Spinal cord (tissue), 10 donors: ENCODE measurements around the gene FFAR3. TPM values are rescaled to one million over a fixed set of nuclear protein-coding genes. Genes with fewer than 3 reads are reported as not detected.

ENCODE experiments used
- DNase-seq, 6 donors: peaks; one replicate each; pipeline versions ENCODE4 v3.0.0 to v3.0.0-alpha.2; 2013 to 2015; ENCODE audit warnings: low spot score in 6 of 6, low read depth in 4 of 6
- H3K27ac ChIP-seq: one replicate; pipeline ENCODE4 v1.5.1; 2013; ENCODE audit warnings: low read depth, low read length, control low read depth
- H3K27me3 ChIP-seq: one replicate; pipeline ENCODE4 v1.6.1; 2013; ENCODE audit warnings: low read length; ENCODE audit not compliant: control insufficient read depth, insufficient read depth
- H3K36me3 ChIP-seq: one replicate; pipeline ENCODE4 v1.6.1; 2013; ENCODE audit warnings: low read length; ENCODE audit not compliant: control insufficient read depth, insufficient read depth
- H3K4me1 ChIP-seq: one replicate; pipeline ENCODE4 v1.6.1; 2013; ENCODE audit warnings: low read length; ENCODE audit not compliant: control insufficient read depth, insufficient read depth
- H3K4me3 ChIP-seq: one replicate; pipeline ENCODE4 v1.5.1; 2013; ENCODE audit warnings: low read depth, low read length, control low read depth
- H3K9me3 ChIP-seq: one replicate; pipeline ENCODE4 v1.6.1; 2013; ENCODE audit warnings: low read length; ENCODE audit not compliant: control insufficient read depth, insufficient read depth
- WGBS: methylation state at CpG from one replicate; pipeline ENCODE4 v1.1.5; 2013; ENCODE audit warnings: missing lambda C conversion rate; ENCODE audit not compliant: insufficient coverage; 5-methylcytosine and 5-hydroxymethylcytosine counted together
- polyA plus RNA-seq, 2 donors: library from polyadenylated mRNA; unstranded; fragments of 120-200 nt; gene quantifications; one replicate each; pipeline ENCODE4 v1.2.1, GENCODE V29; 2013; ENCODE audit not compliant: insufficient read length in 2 of 2
- total RNA-seq, 2 donors: library from RNA; depleted of rRNA in 1 of 2; stranded (reverse); fragments of 120-200 nt in 1 of 2; fragments of >200 nt in 1 of 2; gene quantifications; one replicate each; pipeline versions ENCODE4 v1.2.3 to v1.2.4, GENCODE V29; 2013 to 2014
- donor health status: healthy.

Gene FFAR3
- total and polyA plus RNA-seq, 4 donors: 0.10 to 0.11 TPM; not detected in 2

- Histone ChIP-seq H3K27ac (no peak overlapping the region), H3K4me3 (no peak overlapping the region), H3K27me3 (no peaks in the 10 kb centered on the region), H3K9me3 (no peaks in the 10 kb centered on the region), H3K36me3 (no peaks in the 10 kb centered on the region), H3K4me1 (no peaks in the 10 kb centered on the region)
- 91% methylated on average over 10 of the region's 11 CpGs for WGBS
- DNase-seq: no peak
These were observed 17.8 kb upstream of the FFAR3 start for GRCh38 chr19:35340431-35340830.

DNA sequence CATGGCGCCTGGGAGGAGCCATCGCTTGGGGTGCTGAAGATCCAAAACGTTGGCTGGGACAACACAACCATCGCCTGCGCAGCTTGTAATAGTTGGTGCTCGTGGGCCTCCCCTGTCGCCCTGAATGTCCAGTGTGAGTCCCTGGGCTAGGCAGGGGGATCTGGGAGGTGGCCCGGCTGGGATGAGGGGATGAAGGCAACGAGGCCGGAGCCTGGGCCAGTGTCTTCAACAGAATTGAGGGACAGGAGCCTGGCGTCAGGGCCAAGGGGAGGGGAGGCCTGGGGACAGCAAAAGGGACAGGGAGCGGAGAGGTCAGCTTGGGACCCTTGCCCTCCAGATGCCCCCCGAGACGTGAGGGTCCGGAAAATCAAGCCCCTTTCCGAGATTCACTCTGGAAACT is 17.3 kb upstream of the FFAR3 start:
- Histone ChIP-seq H3K4me3 (no peak overlapping the region), H3K4me1 (no peaks in the 10 kb centered on the region), H3K9me3 (no peaks in the 10 kb centered on the region), H3K27ac (no peak overlapping the region), H3K27me3 (no peaks in the 10 kb centered on the region), H3K36me3 (no peaks in the 10 kb centered on the region)
- WGBS: 86% methylated on average over 16 of the region's 16 CpGs
- DNase-seq: no peak

- 94% methylated on average over 6 of the region's 14 CpGs for WGBS
- Histone ChIP-seq H3K27ac (no peak overlapping the region), H3K9me3 (no peaks in the 10 kb centered on the region), H3K36me3 (no peaks in the 10 kb centered on the region), H3K27me3 (no peaks in the 10 kb centered on the region), H3K4me1 (no peaks in the 10 kb centered on the region), H3K4me3 (no peak overlapping the region)
- DNase-seq: no peak
These were observed 16.6 kb upstream of the FFAR3 start for GRCh38 chr19:35341565-35342225.

GRCh38 chr19:35342430-35342829 is 15.8 kb upstream of the FFAR3 start:
- Histone ChIP-seq H3K27ac (no peak overlapping the region), H3K4me3 (no peak overlapping the region), H3K4me1 (no peaks in the 10 kb centered on the region), H3K27me3 (no peaks in the 10 kb centered on the region), H3K9me3 (no peaks in the 10 kb centered on the region), H3K36me3 (no peaks in the 10 kb centered on the region)
- WGBS: 59% methylated on average over 5 of the region's 5 CpGs
- DNase-seq: no peak

DNA sequence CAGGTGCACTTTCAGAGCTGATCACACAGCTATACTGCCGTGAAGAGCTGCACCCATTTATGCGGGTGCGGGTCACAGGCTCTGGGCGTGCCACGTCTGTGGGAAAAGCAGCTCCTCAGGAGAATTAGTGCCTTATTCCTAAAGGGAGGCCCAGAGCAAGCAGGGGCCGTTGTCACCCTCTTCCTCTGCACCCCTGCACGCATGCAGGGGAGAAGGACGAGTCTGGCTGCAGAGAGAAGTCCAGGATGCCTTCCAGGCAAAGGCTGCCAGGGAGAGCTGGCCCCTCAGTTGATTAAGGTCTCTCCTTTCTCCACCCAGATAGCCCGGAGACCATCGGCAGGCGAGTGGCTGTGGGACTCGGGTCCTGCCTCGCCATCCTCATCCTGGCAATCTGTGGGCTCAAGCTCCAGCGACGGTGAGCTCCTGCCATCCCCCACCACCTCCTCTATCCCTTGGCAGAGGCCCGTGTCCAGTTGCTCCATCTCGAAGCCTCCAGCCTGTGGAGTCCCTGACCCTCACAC is 13.7 kb upstream of the FFAR3 start:
- H3K4me1 ChIP-seq: no peaks in the 10 kb centered on the region
- H3K27ac ChIP-seq: no peak overlapping the region
- H3K36me3 ChIP-seq: no peaks in the 10 kb centered on the region
- WGBS: 84% methylated on average over 16 of the region's 17 CpGs
- no peaks in the 10 kb centered on the region for H3K27me3 ChIP-seq
- peak in 1 of 6 donors; percentile 0 for DNase-seq
- H3K4me3 ChIP-seq: no peak overlapping the region
- no peaks in the 10 kb centered on the region for H3K9me3 ChIP-seq

DNA sequence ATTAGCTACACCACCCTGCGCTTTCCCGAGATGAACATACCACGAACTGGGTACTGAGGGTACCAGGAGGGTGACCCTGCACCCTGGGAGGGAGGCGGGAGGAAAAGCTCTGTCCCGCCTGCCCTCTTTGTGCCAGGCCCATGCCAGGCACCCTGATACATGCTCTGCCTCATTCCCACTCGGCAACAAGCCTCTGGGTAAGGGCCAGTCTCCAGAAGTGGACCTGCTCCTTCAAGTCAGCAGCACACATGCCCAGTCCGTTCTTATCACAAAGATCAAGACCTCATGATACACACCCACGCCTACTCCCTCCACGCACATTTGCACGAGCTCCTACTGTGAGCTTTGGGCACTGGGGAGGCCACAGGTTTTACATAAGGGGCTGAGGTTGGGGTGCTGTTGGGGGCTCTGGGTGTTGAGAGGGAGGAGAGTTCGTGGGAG is 12.6 kb upstream of the FFAR3 start:
- H3K27me3 ChIP-seq: no peaks in the 10 kb centered on the region
- DNase-seq: peak in 1 of 6 donors; percentile 0
- H3K4me1 ChIP-seq: no peaks in the 10 kb centered on the region
- H3K36me3 ChIP-seq: no peaks in the 10 kb centered on the region
- 88% methylated on average over 10 of the region's 11 CpGs for WGBS
- H3K4me3 ChIP-seq: no peak overlapping the region
- no peak overlapping the region for H3K27ac ChIP-seq
- no peaks in the 10 kb centered on the region for H3K9me3 ChIP-seq

DNA sequence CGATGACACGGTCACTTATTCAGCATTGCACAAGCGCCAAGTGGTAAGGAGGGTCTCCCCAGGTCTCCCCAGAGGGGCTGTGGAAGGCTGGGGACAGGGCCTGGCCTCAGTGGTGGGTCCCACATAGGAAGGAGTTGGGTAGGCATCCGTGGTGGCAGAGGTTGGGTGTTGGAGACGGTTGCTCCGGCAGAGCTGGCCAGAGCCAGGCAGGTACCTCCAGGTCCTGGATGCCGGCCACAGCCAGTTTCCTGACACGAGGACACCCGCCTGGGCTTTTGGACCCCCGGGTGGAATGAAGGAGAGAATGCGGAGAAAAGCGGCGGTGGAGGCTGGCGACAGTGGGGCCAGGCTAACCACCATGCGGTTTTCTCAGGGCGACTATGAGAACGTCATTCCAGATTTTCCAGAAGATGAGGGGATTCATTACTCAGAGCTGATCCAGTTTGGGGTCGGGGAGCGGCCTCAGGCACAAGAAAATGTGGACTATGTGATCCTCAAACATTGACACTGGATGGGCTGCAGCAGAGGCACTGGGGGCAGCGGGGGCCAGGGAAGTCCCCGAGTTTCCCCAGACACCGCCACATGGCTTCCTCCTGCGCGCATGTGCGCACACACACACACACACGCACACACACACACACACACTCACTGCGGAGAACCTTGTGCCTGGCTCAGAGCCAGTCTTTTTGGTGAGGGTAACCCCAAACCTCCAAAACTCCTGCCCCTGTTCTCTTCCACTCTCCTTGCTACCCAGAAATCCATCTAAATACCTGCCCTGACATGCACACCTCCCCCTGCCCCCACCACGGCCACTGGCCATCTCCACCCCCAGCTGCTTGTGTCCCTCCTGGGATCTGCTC is 11.8 kb upstream of the FFAR3 start:
- no peaks in the 10 kb centered on the region for H3K9me3 ChIP-seq
- H3K27me3 ChIP-seq: no peaks in the 10 kb centered on the region
- no peak overlapping the region for H3K4me3 ChIP-seq
- WGBS: 82% methylated on average over 28 of the region's 28 CpGs
- no peak overlapping the region for H3K27ac ChIP-seq
- DNase-seq: peak in 1 of 6 donors; percentile 0
- no peaks in the 10 kb centered on the region for H3K4me1 ChIP-seq
- no peaks in the 10 kb centered on the region for H3K36me3 ChIP-seq

GRCh38 chr19:35347171-35347929 is 10.9 kb upstream of the FFAR3 start, which contains the start of gene FFAR1:
Gene FFAR1, plus strand, starts transcription at chr19:35347902. Its CDS starts 3,650 bp downstream, at chr19:35351552.
- peak in 1 of 6 donors; percentile 0 for DNase-seq
- H3K9me3 ChIP-seq: no peaks in the 10 kb centered on the region
- 90% methylated on average over 18 of the region's 18 CpGs for WGBS
- no peak within 1 kb of the TSS for H3K4me3 ChIP-seq
- no peaks in the 10 kb centered on the region for H3K36me3 ChIP-seq
- no peaks in the 10 kb centered on the region for H3K27me3 ChIP-seq
- no peaks in the 10 kb centered on the region for H3K4me1 ChIP-seq
- H3K27ac ChIP-seq: no peak within 1 kb of the TSS

DNA sequence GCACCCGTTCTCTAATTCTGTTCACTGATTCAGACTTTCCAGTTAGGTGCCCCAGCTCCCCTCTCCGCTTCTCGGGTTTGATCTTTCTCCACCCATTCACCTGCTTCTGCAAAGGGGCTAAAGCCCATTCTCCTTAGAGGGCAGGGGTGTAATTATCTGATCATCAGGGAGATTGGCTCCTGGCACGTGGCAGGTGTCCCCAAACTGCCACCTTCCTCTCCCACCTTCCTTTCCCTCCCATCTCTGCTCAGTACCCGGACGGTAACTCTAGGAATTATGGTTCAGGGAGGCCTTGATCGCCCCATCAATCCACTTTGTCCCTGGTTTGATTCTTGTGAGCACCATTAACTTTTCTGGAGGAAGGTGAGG is 10.3 kb upstream of the FFAR3 start:
- H3K27me3 ChIP-seq: no peaks in the 10 kb centered on the region
- DNase-seq: no peak
- 96% methylated on average over 3 of the region's 7 CpGs for WGBS
- no peaks in the 10 kb centered on the region for H3K36me3 ChIP-seq
- H3K4me3 ChIP-seq: no peak overlapping the region
- H3K9me3 ChIP-seq: no peaks in the 10 kb centered on the region
- no peaks in the 10 kb centered on the region for H3K4me1 ChIP-seq
- H3K27ac ChIP-seq: no peak overlapping the region
